Naive thymus-derived CD4-positive, alpha-beta T cell (primary cell): ENCODE results near the gene SBK2. TPM values are rescaled to one million over a fixed set of nuclear protein-coding genes. Genes with fewer than 3 reads are reported as not detected.

Experiments used
- ATAC-seq: fragments of 150-1000 bp; cut with Tn5 transposase; 2 replicates; pipeline ENCODE4 v1.10.0; 2021; ENCODE audit warnings: mild to moderate bottlenecking, moderate library complexity
- CTCF ChIA-PET: fragments of 350-600 bp; sonication (Branson Sonifier 250); formaldehyde crosslinking; loops from one replicate; lab custom pipeline; 2021; ENCODE audit warnings: antibody characterized with exemption; lab: Charles Lee
- POLR2A ChIA-PET: fragments of 350-600 bp; sonication (Branson Sonifier 250); formaldehyde crosslinking; loops from one replicate; lab custom pipeline; 2021; ENCODE audit warnings: antibody characterized with exemption, inconsistent platforms; lab: Charles Lee
- DNase-seq, 9 donors: peaks; one replicate each; pipeline versions ENCODE4 v3.0.0 to v3.0.0-alpha.2; 2020 to 2022; ENCODE audit warnings: mixed read lengths in 1 of 9
- H3K27ac ChIP-seq: one replicate; pipeline ENCODE4 v1.7.0; 2013; ENCODE audit warnings: mild to moderate bottlenecking, low read depth, low read length, moderate library complexity
- H3K27me3 ChIP-seq, 2 donors: one replicate each; pipeline ENCODE4 v1.7.0; 2013; ENCODE audit warnings: low read length in 2 of 2, mild to moderate bottlenecking in 2 of 2, moderate library complexity in 2 of 2; ENCODE audit not compliant: control insufficient read depth in 2 of 2, insufficient read depth in 2 of 2
- H3K36me3 ChIP-seq, 3 experiments: 1 replicate in 2 of 3; 2 replicates in 1 of 3; pipeline ENCODE4 v1.7.0; 2013; ENCODE audit warnings: low read length in 3 of 3, mild to moderate bottlenecking in 3 of 3, moderate library complexity in 1 of 3; ENCODE audit not compliant: insufficient read depth in 3 of 3, control insufficient read depth in 2 of 3
- H3K4me1 ChIP-seq, 2 donors: one replicate each; pipeline ENCODE4 v1.7.0; 2013; ENCODE audit warnings: low read length in 2 of 2, mild to moderate bottlenecking in 2 of 2, moderate library complexity in 1 of 2; ENCODE audit not compliant: control insufficient read depth in 2 of 2, insufficient read depth in 2 of 2
- H3K4me3 ChIP-seq: 2 replicates; pipeline ENCODE4 v1.7.0; 2013; ENCODE audit warnings: mild to moderate bottlenecking, low read length
- H3K9me3 ChIP-seq, 3 experiments: 1 replicate in 2 of 3; 2 replicates in 1 of 3; pipeline ENCODE4 v1.7.0; 2013; ENCODE audit warnings: low read length in 3 of 3; ENCODE audit not compliant: control insufficient read depth in 2 of 3
- H3K27ac Mint-ChIP-seq, 9 donors: one replicate each; pipeline ENCODE4 v1.8.0; 2020 to 2022; ENCODE audit warnings: mixed read lengths in 9 of 9, mild to moderate bottlenecking in 8 of 9, moderate library complexity in 5 of 9, inconsistent platforms in 2 of 9
- H3K27me3 Mint-ChIP-seq, 5 donors: one replicate each; pipeline ENCODE4 v1.8.0; 2021 to 2022; ENCODE audit warnings: mixed read lengths in 5 of 5, mild to moderate bottlenecking in 1 of 5
- H3K36me3 Mint-ChIP-seq, 5 donors: one replicate each; pipeline ENCODE4 v1.8.0; 2020 to 2022; ENCODE audit warnings: mixed read lengths in 5 of 5, mild to moderate bottlenecking in 3 of 5, inconsistent platforms in 1 of 5
- H3K4me1 Mint-ChIP-seq, 7 donors: one replicate each; pipeline ENCODE4 v1.8.0; 2020 to 2022; ENCODE audit warnings: mixed read lengths in 7 of 7, mild to moderate bottlenecking in 3 of 7, inconsistent platforms in 1 of 7
- H3K4me3 Mint-ChIP-seq, 10 donors: one replicate each; pipeline ENCODE4 v1.8.0; 2020 to 2022; ENCODE audit warnings: mild to moderate bottlenecking in 10 of 10, mixed read lengths in 10 of 10, moderate library complexity in 6 of 10, inconsistent platforms in 2 of 10
- H3K9me3 Mint-ChIP-seq, 11 donors: one replicate each; pipeline ENCODE4 v1.8.0; 2020 to 2022; ENCODE audit warnings: mixed read lengths in 11 of 11, mild to moderate bottlenecking in 4 of 11, inconsistent platforms in 1 of 11, moderate library complexity in 1 of 11
- intact Hi-C, 2 donors: fragments of 100-400 bp; cut with micrococcal nuclease; formaldehyde crosslinking; loops; one replicate each; pipeline ENCODE4 v1.15.1; 2023
- polyA plus RNA-seq, 2 donors: library from polyadenylated mRNA; unstranded; fragments of 300-500 nt; fragmentation: Illumina TruSeq; gene quantifications; one replicate each; pipeline ENCODE4 v1.2.3, GENCODE V29; 2021
- total RNA-seq, 6 experiments: library from RNA in 5 of 6; stranded (reverse) in 5 of 6; gene quantifications; 1 replicate in 5 of 6; 2 replicates in 1 of 6; pipeline ENCODE4 v1.2.3 and lab custom pipeline; 2021 to 2026

The SBK2 gene
- total and polyA plus RNA-seq, 7 experiments from 2014 or later, result not detected

- Mint-ChIP-seq H3K27me3 (peaks cover 0 to 5% (median 0%) of the 10 kb centered on the region in 5 donors), H3K9me3 (no peaks in the 10 kb centered on the region), H3K27ac (no peak overlapping the region), H3K4me3 (no peak overlapping the region), H3K36me3 (peaks cover 0 to 1% (median 0%) of the 10 kb centered on the region in 5 donors), H3K4me1 (peaks cover 5 to 13% (median 5%) of the 10 kb centered on the region in 7 donors)
- Histone ChIP-seq H3K4me1 (no peaks in the 10 kb centered on the region), H3K36me3 (no peaks in the 10 kb centered on the region), H3K4me3 (no peak overlapping the region), H3K27me3 (no peaks in the 10 kb centered on the region), H3K9me3 (no peaks in the 10 kb centered on the region), H3K27ac (no peak overlapping the region)
- intact Hi-C loops, result no loop called here
- CTCF ChIA-PET, result no interaction called here
- POLR2A ChIA-PET, result no interaction called here
- ATAC-seq (no peak), DNase-seq (no peak)
Observed at GRCh38 chr19:55490478-55491432, 46.2 kb downstream of the SBK2 start.

DNA sequence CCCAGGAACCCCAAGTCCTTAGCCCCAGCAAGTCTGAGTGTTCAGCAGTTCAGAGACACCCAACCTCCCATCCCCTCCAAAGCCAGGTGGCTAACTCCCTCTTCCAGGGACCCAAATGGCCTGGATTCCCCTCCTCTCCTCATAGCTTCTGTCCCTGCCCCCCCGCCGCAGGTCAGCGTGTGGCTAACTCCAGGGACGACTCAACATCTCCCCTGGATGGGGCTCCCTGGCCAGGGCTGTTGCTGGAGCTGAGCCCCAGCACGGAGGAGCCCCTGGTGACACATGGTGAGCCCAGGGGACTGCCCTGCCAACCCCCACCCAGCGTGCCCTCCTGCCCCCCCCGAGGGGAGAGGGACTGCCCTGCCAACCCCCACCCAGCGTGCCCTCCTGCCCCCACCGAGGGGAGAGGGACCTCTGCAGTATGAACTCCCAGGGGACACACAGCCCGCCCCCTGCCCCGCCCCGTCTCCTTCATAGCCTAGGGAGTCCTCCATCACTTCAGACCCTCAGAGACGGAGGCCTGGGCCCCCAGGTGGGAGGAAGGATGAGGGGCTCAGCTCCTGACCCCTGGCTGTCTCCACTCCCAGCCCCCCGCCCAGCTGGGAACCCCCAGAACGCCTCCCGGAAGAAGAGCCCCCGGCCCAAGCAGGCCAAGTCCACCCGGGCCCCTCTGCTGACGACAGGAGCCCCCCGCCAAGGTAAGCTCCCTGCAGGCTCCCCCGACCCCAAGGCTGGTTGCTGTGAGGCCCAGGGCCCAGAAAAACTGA is 47.0 kb downstream of the SBK2 start:
- Histone ChIP-seq H3K27ac (no peak overlapping the region), H3K36me3 (no peaks in the 10 kb centered on the region), H3K27me3 (no peaks in the 10 kb centered on the region), H3K4me1 (no peaks in the 10 kb centered on the region), H3K9me3 (no peaks in the 10 kb centered on the region), H3K4me3 (no peak overlapping the region)
- H3K36me3 Mint-ChIP-seq, result peaks cover 0 to 1% (median 0%) of the 10 kb centered on the region in 5 donors
- ATAC-seq (no peak), DNase-seq (no peak)
- peaks cover 0 to 5% (median 0%) of the 10 kb centered on the region in 5 donors for H3K27me3 Mint-ChIP-seq
- CTCF ChIA-PET, result no interaction called here
- peaks cover 5 to 13% (median 9%) of the 10 kb centered on the region in 7 donors for H3K4me1 Mint-ChIP-seq
- no peaks in the 10 kb centered on the region for H3K9me3 Mint-ChIP-seq
- no peak overlapping the region for H3K27ac Mint-ChIP-seq
- POLR2A ChIA-PET, result no interaction called here
- intact Hi-C loops, result no loop called here
- H3K4me3 Mint-ChIP-seq, result no peak overlapping the region

DNA sequence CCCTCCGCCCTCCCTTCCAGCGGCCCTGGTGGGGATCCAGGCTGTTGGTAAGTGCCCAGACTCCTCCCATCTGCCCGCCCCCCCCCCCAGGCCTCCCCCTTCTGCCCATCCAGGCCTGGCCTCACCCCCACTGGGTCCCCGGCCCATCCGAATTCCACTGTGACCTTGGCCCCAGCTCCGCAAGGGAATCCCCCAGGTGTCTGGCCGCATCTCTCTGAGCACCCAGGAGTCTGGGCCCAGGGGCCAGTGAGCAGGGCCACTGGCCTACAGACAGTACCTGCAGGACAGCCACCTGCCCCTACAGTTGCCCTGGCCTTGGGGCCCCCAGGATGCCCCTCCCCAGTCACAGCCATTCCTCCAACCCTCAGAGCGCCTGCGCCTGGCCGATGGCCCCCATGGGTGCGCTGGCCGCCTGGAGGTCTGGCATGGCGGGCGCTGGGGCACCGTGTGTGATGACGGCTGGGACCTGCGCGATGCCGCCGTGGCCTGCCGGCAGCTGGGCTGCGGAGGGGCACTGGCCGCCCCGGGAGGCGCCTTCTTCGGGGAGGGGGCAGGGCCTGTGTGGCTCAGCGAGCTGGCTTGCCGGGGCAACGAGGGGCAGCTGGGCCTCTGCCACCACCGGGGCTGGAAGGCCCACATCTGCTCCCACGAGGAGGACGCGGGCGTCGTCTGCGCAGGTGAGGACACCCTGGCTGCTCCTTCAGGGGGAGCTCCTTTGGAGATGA is 47.8 kb downstream of the SBK2 start:
- H3K4me3 Mint-ChIP-seq, result no peak overlapping the region
- no peak for DNase-seq
- Histone ChIP-seq H3K9me3 (no peaks in the 10 kb centered on the region), H3K27me3 (no peaks in the 10 kb centered on the region), H3K4me3 (no peak overlapping the region), H3K27ac (no peak overlapping the region), H3K36me3 (no peaks in the 10 kb centered on the region), H3K4me1 (peaks cover 5 to 6% of the 10 kb centered on the region in 2 donors)
- H3K27ac Mint-ChIP-seq, result no peak overlapping the region
- intact Hi-C loops, result no loop called here
- peaks cover 0 to 5% (median 0%) of the 10 kb centered on the region in 5 donors for H3K27me3 Mint-ChIP-seq
- ATAC-seq, result no peak
- H3K36me3 Mint-ChIP-seq, result peaks cover 0 to 1% (median 0%) of the 10 kb centered on the region in 5 donors
- CTCF ChIA-PET, result no interaction called here
- H3K9me3 Mint-ChIP-seq, result no peaks in the 10 kb centered on the region
- H3K4me1 Mint-ChIP-seq, result peaks cover 5 to 16% (median 9%) of the 10 kb centered on the region in 7 donors
- POLR2A ChIA-PET, result no interaction called here

DNA sequence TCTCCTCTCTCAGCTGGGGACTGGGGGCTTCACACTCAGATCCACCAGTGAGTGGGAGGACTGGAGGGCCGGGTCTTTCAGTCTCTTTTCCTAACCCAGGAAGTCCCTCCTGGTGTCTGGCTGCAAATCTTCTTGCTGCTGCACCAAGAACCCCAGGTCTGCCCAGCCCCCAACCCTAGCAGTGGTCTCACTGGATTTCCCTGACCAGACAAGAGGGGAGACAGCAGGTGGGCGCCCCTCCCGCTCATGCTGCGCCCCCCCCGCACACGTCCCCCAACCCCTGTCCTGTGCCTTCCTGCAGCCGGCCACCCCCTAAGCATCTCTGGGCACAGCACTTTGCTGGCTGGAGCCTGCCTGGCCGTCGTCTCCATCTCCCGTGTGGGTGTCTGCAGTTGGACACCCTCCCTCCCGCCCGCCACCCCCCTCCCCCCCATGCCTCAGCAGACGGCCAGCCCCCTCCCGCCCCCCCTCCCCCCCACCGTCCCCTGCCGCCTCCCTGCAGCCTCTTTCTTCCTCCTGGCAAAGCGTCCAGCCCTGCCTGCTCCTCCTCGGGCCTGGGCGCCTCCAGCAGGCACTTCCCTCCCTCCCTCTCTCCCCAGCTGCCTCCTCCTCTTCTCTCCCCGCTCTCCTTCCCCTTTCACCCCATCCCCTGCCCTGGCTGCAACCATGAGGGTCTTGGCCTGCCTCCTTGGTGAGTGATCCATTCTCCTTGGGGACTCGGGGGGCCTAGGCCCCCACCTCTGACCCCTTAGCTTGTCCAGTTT is 48.8 kb downstream of the SBK2 start, which contains the start of gene SSC5D:
Gene SSC5D, plus strand, starts transcription at position 513 of the 764 bp plus-strand sequence. Its CDS starts 154 bp downstream, at position 667.
- Histone ChIP-seq H3K4me3 (no peak within 1 kb of the TSS), H3K27ac (no peak within 1 kb of the TSS), H3K4me1 (peaks cover 12 to 13% of the 10 kb centered on the region in 2 donors), H3K27me3 (no peaks in the 10 kb centered on the region), H3K9me3 (no peaks in the 10 kb centered on the region), H3K36me3 (peaks cover 0 to 8% (median 0%) of the 10 kb centered on the region in 3 experiments)
- Mint-ChIP-seq H3K9me3 (no peaks in the 10 kb centered on the region), H3K36me3 (peaks cover 0 to 1% (median 0%) of the 10 kb centered on the region in 5 donors), H3K4me3 (peak within 1 kb of the TSS in 2 of 10 donors; percentile 29), H3K27me3 (peaks cover 0 to 5% (median 0%) of the 10 kb centered on the region in 5 donors), H3K4me1 (peaks cover 5 to 16% (median 9%) of the 10 kb centered on the region in 7 donors), H3K27ac (peak within 1 kb of the TSS in 6 of 9 donors; percentile 18 to 83 (median 64))
- intact Hi-C loops, result no loop called here
- ChIA-PET POLR2A (no interaction called here), CTCF (interaction anchor here (1.4 kb wide), 1 partner anchor 16 kb away, joined by 3 read pairs; no protein-coding TSS in a partner anchor)
- DNase-seq (no peak), ATAC-seq (no peak)

DNA sequence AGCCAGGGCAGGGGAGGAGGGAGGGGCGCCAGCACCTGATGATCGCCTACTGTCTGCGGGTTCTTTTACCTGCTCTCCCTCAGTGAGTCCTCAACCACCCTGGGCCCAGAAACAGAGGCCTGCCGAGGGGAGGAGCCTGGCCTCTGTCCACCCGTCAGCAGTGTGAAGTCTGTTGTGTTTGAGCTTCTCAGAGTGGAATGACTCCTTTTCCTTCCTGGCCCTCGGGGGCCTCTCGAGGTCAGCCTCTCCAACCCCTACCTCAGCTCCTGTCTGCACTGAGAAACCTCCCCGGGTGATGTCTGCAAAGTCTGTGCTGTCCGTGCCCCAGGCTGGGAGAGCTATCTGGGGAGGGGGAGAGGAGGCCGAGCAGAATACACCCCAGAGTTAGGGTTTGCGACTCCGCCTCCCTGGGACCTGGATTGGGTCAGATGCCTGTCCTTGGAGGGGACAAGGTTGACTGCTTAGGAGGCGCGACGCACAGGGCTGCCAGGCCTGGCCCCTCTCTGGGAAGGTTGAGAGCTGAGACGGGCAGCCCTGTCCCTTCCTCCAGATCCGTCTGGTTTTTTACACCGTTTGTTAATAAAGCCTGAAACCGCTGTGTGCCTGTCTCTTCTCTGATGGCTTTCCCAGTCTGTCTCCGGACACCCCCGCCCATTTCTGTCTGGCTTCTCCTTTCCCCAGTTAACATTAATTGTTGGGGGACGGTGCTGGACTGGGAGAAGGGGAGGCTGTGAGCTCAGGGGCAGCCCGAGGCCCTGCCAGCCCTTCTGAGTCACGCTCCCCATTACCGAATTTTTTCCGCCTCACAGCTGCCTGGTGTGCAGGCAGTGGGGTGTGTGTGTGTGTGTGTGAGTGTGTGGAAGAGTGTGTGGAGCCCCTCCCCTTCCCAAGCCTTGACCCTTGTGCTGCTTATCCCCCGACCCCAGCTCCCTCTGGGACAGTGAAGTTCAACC is 49.7 kb downstream of the SBK2 start:
- Mint-ChIP-seq H3K36me3 (peaks cover 0 to 1% (median 0%) of the 10 kb centered on the region in 5 donors), H3K4me1 (peaks cover 5 to 16% (median 9%) of the 10 kb centered on the region in 7 donors), H3K4me3 (peak overlapping the region in 3 of 10 donors; percentile 29 to 51 (median 29)), H3K27me3 (peaks cover 0 to 2% (median 0%) of the 10 kb centered on the region in 5 donors), H3K27ac (peak overlapping the region in 6 of 9 donors; percentile 18 to 83 (median 64)), H3K9me3 (no peaks in the 10 kb centered on the region)
- H3K9me3 ChIP-seq, result no peaks in the 10 kb centered on the region
- H3K4me1 ChIP-seq, result peaks cover 12 to 13% of the 10 kb centered on the region in 2 donors
- intact Hi-C loops, result no loop called here
- CTCF ChIA-PET, result interaction anchor here (1.4 kb wide), 1 partner anchor 17 kb away, joined by 3 read pairs; no protein-coding TSS in a partner anchor
- peak; percentile 25 for ATAC-seq
- H3K4me3 ChIP-seq, result no peak overlapping the region
- DNase-seq, result peak in 1 of 9 donors; percentile 41
- POLR2A ChIA-PET, result interaction anchor here (1.0 kb wide), 1 partner anchor 10 kb away, joined by 3 read pairs; no protein-coding TSS in a partner anchor
- peaks cover 0 to 15% (median 0%) of the 10 kb centered on the region in 3 experiments for H3K36me3 ChIP-seq
- H3K27me3 ChIP-seq, result no peaks in the 10 kb centered on the region
- H3K27ac ChIP-seq, result no peak overlapping the region
